ENCODE data around the gene NXPE3. TPM values are rescaled to one million over a fixed set of nuclear protein-coding genes. Genes with fewer than 3 reads are reported as not detected.

Gene NXPE3
- total RNA-seq, 3 donors from 2014 or later (not counting 1 experiment from before 2014, with no cell fraction given), result 17.0 to 27.1 (median 21.1) TPM

GRCh38 chr3:101853982-101854381 lies 75.0 kb downstream of the NXPE3 start:
- H3K4me1 ChIP-seq (ENCODE audit: control insufficient read depth, insufficient read depth, low read length), result peaks cover 5% of the 10 kb centered on the region
- intact Hi-C loops (cut with micrococcal nuclease), result loop anchor here (5.0 kb wide), 4 partner anchors 42 to 282 kb away; partner anchors contain the start of genes PCNP and ZBTB11
- no peak for ATAC-seq
- Mint-ChIP-seq H3K36me3 (peaks cover 63% of the 10 kb centered on the region), H3K27me3 (ENCODE audit: low read depth in 2 of 2) (no peaks in the 10 kb centered on the region), H3K4me1 (peaks cover 44 to 56% of the 10 kb centered on the region in 2 donors), H3K27ac (peak overlapping the region; percentile 98 to 99), H3K9me3 (no peaks in the 10 kb centered on the region), H3K4me3 (peak overlapping the region; percentile 51)
- DNase-seq, result no peak
- H3K4me3 ChIP-seq (ENCODE audit: low read length), result no peak overlapping the region
- 100% methylated on average over 2 of the region's 3 CpGs for WGBS (ENCODE audit: insufficient coverage)
- no peak overlapping the region for H3K27ac ChIP-seq (ENCODE audit: low read length)
- TF ChIP-seq CTCF (IDR thresholded peaks at IDR 0.05), result no peak
- no peaks in the 10 kb centered on the region for H3K27me3 ChIP-seq (ENCODE audit: control insufficient read depth, insufficient read depth, low read length)
- no peaks in the 10 kb centered on the region for H3K9me3 ChIP-seq (ENCODE audit: control insufficient read depth, insufficient read depth, low read length)
- peaks cover 71% of the 10 kb centered on the region for H3K36me3 ChIP-seq (ENCODE audit: control insufficient read depth, insufficient read depth, low read length)

DNA sequence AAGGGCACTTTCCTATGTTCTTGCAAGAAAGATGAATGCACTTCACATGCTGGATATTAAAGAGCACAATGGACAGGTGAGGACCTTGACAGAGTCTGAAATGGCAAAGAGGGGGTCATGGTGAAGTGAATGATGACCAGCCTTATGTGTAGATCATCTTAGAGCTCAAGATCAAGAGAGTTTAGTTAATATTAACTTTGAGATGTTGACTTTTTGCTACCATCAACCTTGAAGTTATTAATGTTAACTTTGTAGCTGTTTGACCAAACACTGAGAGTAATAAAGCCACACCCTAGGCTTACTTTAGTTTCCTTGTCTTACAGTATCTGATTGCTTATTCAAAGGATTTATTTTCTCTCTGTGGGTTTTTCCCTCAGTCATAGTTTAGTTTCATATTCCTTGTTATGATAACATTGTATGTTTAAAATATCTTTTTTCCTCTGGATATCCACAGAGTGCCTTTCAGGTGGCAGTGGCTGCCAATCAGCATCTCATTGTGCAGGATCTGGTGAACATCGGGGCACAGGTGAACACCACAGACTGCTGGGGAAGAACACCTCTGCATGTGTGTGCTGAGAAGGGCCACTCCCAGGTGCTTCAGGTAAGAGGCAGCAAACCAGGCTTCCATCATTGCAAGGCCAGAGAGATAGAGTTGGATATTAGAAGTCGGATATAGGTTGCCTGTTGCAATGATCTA lies 75.7 kb downstream of the NXPE3 start:
- Histone ChIP-seq H3K36me3 (ENCODE audit: control insufficient read depth, insufficient read depth, low read length) (peaks cover 79% of the 10 kb centered on the region), H3K27me3 (ENCODE audit: control insufficient read depth, insufficient read depth, low read length) (no peaks in the 10 kb centered on the region), H3K4me3 (ENCODE audit: low read length) (no peak overlapping the region), H3K4me1 (ENCODE audit: control insufficient read depth, insufficient read depth, low read length) (peaks cover 5% of the 10 kb centered on the region), H3K9me3 (ENCODE audit: control insufficient read depth, insufficient read depth, low read length) (no peaks in the 10 kb centered on the region), H3K27ac (ENCODE audit: low read length) (no peak overlapping the region)
- no peaks in the 10 kb centered on the region for H3K27me3 Mint-ChIP-seq (ENCODE audit: low read depth in 2 of 2)
- H3K4me1 Mint-ChIP-seq, result peaks cover 45 to 56% of the 10 kb centered on the region in 2 donors
- no peaks in the 10 kb centered on the region for H3K9me3 Mint-ChIP-seq
- intact Hi-C loops (cut with micrococcal nuclease), result loop anchor here (5.0 kb wide), 4 partner anchors 42 to 282 kb away; partner anchors contain the start of genes PCNP and ZBTB11
- no peak for TF ChIP-seq CTCF (IDR thresholded peaks at IDR 0.05)
- H3K36me3 Mint-ChIP-seq, result peaks cover 71% of the 10 kb centered on the region
- ATAC-seq, result no peak
- H3K4me3 Mint-ChIP-seq, result peak overlapping the region; percentile 7
- H3K27ac Mint-ChIP-seq, result peak overlapping the region; percentile 79 to 99
- DNase-seq, result no peak
- 100% methylated on average over 2 of the region's 2 CpGs for WGBS (ENCODE audit: insufficient coverage)

DNA sequence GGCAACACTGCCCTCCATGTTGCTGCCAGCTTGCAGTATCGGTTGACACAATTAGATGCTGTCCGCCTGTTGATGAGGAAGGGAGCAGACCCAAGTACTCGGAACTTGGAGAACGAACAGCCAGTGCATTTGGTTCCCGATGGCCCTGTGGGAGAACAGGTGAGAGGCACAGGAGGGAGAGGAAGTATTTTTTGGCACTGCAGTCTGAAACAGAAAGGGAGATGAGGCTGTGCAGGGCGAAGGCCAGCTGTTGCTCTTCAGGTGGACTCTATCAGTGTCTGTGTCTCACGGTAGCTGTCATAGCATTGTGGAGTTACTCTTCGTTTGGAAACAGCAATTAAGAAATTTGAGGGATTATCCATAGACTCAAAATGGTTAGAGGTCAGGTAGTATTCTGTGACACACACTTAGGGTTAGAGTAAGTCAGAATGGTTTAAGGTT lies 78.3 kb downstream of the NXPE3 start:
- Mint-ChIP-seq H3K9me3 (no peaks in the 10 kb centered on the region), H3K4me3 (peak overlapping the region; percentile 18), H3K4me1 (peaks cover 28 to 31% of the 10 kb centered on the region in 2 donors), H3K27me3 (ENCODE audit: low read depth in 2 of 2) (no peaks in the 10 kb centered on the region), H3K27ac (peak overlapping the region; percentile 72 to 99), H3K36me3 (peaks cover 66% of the 10 kb centered on the region)
- Histone ChIP-seq H3K36me3 (ENCODE audit: control insufficient read depth, insufficient read depth, low read length) (peaks cover 91% of the 10 kb centered on the region), H3K27me3 (ENCODE audit: control insufficient read depth, insufficient read depth, low read length) (no peaks in the 10 kb centered on the region), H3K4me3 (ENCODE audit: low read length) (no peak overlapping the region), H3K9me3 (ENCODE audit: control insufficient read depth, insufficient read depth, low read length) (no peaks in the 10 kb centered on the region), H3K4me1 (ENCODE audit: control insufficient read depth, insufficient read depth, low read length) (no peaks in the 10 kb centered on the region), H3K27ac (ENCODE audit: low read length) (no peak overlapping the region)
- no peak for TF ChIP-seq CTCF (IDR thresholded peaks at IDR 0.05)
- DNase-seq (no peak), ATAC-seq (peak in 1 of 3 donors; percentile 3)
- 95% methylated on average over 8 of the region's 8 CpGs for WGBS (ENCODE audit: insufficient coverage)
- intact Hi-C loops (cut with micrococcal nuclease), result no loop called here
